Endothelial cell of umbilical vein (primary cell): ENCODE measurements around the gene CCT8. TPM values are rescaled to one million over a fixed set of nuclear protein-coding genes. Genes with fewer than 3 reads are reported as not detected.

Experiments used
- BruUV-seq: library from RNA; stranded (reverse); fragments of 400-500 nt; replicated peaks from 2 replicates; lab custom pipeline; 2021; lab: Mats Ljungman, UMichigan
- CTCF ChIA-PET: fragments of 300-600, 350-600 bp; sonication (Branson Sonifier 250); formaldehyde crosslinking; loops from one replicate; lab custom pipeline; 2021; ENCODE audit warnings: antibody characterized with exemption, inconsistent platforms; lab: Charles Lee
- POLR2A ChIA-PET: fragments of 300-600, 350-600 bp; sonication (Branson Sonifier 250); formaldehyde crosslinking; loops from one replicate; lab custom pipeline; 2021; ENCODE audit warnings: antibody characterized with exemption, inconsistent platforms; lab: Charles Lee
- DNase-seq: peaks from one replicate; pipeline ENCODE4 v3.0.0-alpha.2; 2011; ENCODE audit warnings: low read depth, low spot score
- FAIRE-seq: peaks from 2 replicates; lab custom pipeline; 2011; peaks lifted over from hg19 to GRCh38; lab: Jason Lieb, UNC
- H2AFZ ChIP-seq: 2 replicates; pipeline ENCODE4 v1.6.0; 2012; ENCODE audit warnings: low read depth, low read length, control low read depth, inconsistent platforms
- H3K27ac ChIP-seq: 2 replicates; pipeline ENCODE4 v1.5.1; 2011; ENCODE audit warnings: low read depth, mild to moderate bottlenecking, control low read depth, low read length, moderate library complexity; ENCODE audit not compliant: insufficient read depth
- H3K27me3 ChIP-seq, 2 experiments: 2 replicates each; pipeline versions ENCODE4 v1.6.0 to v1.6.1; 2011; ENCODE audit warnings: low read length in 2 of 2, mixed read lengths in 1 of 2; ENCODE audit not compliant: control insufficient read depth in 2 of 2, insufficient read depth in 2 of 2
- H3K36me3 ChIP-seq, 2 experiments: 2 replicates in 1 of 2; 3 replicates in 1 of 2; pipeline ENCODE4 v1.5.1; 2011; ENCODE audit warnings: low read length in 2 of 2, mild to moderate bottlenecking in 1 of 2, moderate library complexity in 1 of 2; ENCODE audit not compliant: control insufficient read depth in 2 of 2, insufficient read depth in 2 of 2; ENCODE audit errors: extremely low read depth in 1 of 2
- H3K4me1 ChIP-seq: 3 replicates; pipeline ENCODE4 v1.5.1; 2011; ENCODE audit warnings: mild to moderate bottlenecking, low read length; ENCODE audit not compliant: control insufficient read depth, insufficient read depth; ENCODE audit errors: extremely low read depth
- H3K4me2 ChIP-seq: 2 replicates; pipeline ENCODE4 v1.6.1; 2011; ENCODE audit warnings: low read length, control low read depth, mixed read lengths; ENCODE audit not compliant: insufficient read depth
- H3K4me3 ChIP-seq, 3 experiments: fragments of 200-600 bp in 1 of 3; sonication (generic), shearing (Covaris generic) in 1 of 3; replicated peaks in 1 of 3; 2 replicates each; pipeline ENCODE4 v1.5.1; 2011 to 2016; ENCODE audit warnings: control low read depth in 3 of 3, low read length in 3 of 3, mild to moderate bottlenecking in 2 of 3, inconsistent platforms in 1 of 3, low read depth in 1 of 3, moderate library complexity in 1 of 3; ENCODE audit not compliant: insufficient read depth in 1 of 3
- H3K79me2 ChIP-seq: 2 replicates; pipeline ENCODE4 v1.6.0; 2012; ENCODE audit warnings: low read length, inconsistent platforms; ENCODE audit not compliant: control insufficient read depth, insufficient read depth
- H3K9ac ChIP-seq: replicated peaks from 2 replicates; pipeline ENCODE3; 2011; ENCODE audit warnings: low read length, control low read depth; ENCODE audit not compliant: insufficient read depth; ENCODE audit errors: extremely low read depth
- H3K9me1 ChIP-seq: replicated peaks from 3 replicates; pipeline ENCODE4 v1.6.0; 2011; ENCODE audit warnings: mild to moderate bottlenecking, low read length; ENCODE audit not compliant: control insufficient read depth, insufficient read depth; ENCODE audit errors: extremely low read depth
- H3K9me3 ChIP-seq: replicated peaks from 2 replicates; pipeline ENCODE4 v1.5.1; 2012; ENCODE audit warnings: low read length, inconsistent platforms; ENCODE audit not compliant: control insufficient read depth, insufficient read depth
- H4K20me1 ChIP-seq: replicated peaks from 2 replicates; pipeline ENCODE3; 2011; ENCODE audit warnings: mild to moderate bottlenecking, low read length; ENCODE audit not compliant: control insufficient read depth, insufficient read depth; ENCODE audit errors: extremely low read depth
- EZH2 ChIP-seq: IDR thresholded peaks from 2 replicates; pipeline ENCODE4 v1.6.1; 2012; ENCODE audit warnings: borderline replicate concordance, low read depth, mild to moderate bottlenecking, moderate library complexity, low read length, inconsistent platforms; ENCODE audit not compliant: severe bottlenecking
- FOS ChIP-seq: IDR thresholded peaks from 2 replicates; pipeline ENCODE4 v1.6.1; 2011; ENCODE audit warnings: mild to moderate bottlenecking, low read length, moderate library complexity, borderline replicate concordance; ENCODE audit not compliant: insufficient read depth
- GATA2 ChIP-seq: IDR thresholded peaks from 2 replicates; pipeline ENCODE4 v1.7.0; 2011; ENCODE audit warnings: low read depth, mild to moderate bottlenecking, moderate library complexity, mixed read lengths, low read length; ENCODE audit not compliant: insufficient read length, insufficient read depth
- JUN ChIP-seq: IDR thresholded peaks from 2 replicates; pipeline ENCODE4 v1.6.1; 2011; ENCODE audit warnings: borderline replicate concordance, low read depth; ENCODE audit not compliant: insufficient read length, insufficient read depth
- MYC ChIP-seq: IDR thresholded peaks from one replicate; pipeline ENCODE4 v1.6.1; 2011; ENCODE audit warnings: mild to moderate bottlenecking, low read depth, low read length
- POLR2A ChIP-seq: IDR thresholded peaks from 2 replicates; pipeline ENCODE4 v1.6.1; 2012; ENCODE audit warnings: low read depth, mild to moderate bottlenecking, control low read depth, low read length
- POLR2AphosphoS5 ChIP-seq: IDR thresholded peaks from 2 replicates; pipeline ENCODE4 v1.6.1; 2012; ENCODE audit warnings: low read depth, mild to moderate bottlenecking, control low read depth, low read length, moderate library complexity; ENCODE audit not compliant: insufficient read depth
- dilution Hi-C: fragments of 300-500 bp; cut with MboI; formaldehyde crosslinking; loops from one replicate; pipeline ENCODE4 v1.15.0; 2019; ENCODE audit warnings: low sequenced_read_pairs; ENCODE audit not compliant: extremely low pct_ligation_motif_present
- intact Hi-C: fragments of 100-400 bp; cut with micrococcal nuclease; formaldehyde crosslinking; loops from one replicate; pipeline ENCODE4 v1.10.0; 2022
- polyA plus RNA-seq, 4 experiments: library from polyadenylated mRNA; depleted of rRNA in 3 of 4; stranded (reverse) in 3 of 4; unstranded in 1 of 4; fragments of >200 nt; gene quantifications; 2 replicates each; pipeline versions ENCODE4 v1.2.1 to v1.2.3, GENCODE V29; 2011 to 2012; ENCODE audit warnings: missing spikeins in 1 of 4
- total RNA-seq: library from RNA; stranded (reverse); gene quantifications from 2 replicates; pipeline ENCODE4 v1.2.3, GENCODE V29; 2021
- TF ChIP-seq, protein P1 (sequence below), 2 donors: IDR thresholded peaks; 1 replicate in 1 of 2; 2 replicates in 1 of 2; pipeline ENCODE4 v1.5.1; 2011; ENCODE audit warnings: low read length in 2 of 2, mild to moderate bottlenecking in 2 of 2, moderate library complexity in 2 of 2, control low read depth in 1 of 2, inconsistent platforms in 1 of 2, low read depth in 1 of 2; ENCODE audit not compliant: insufficient read depth in 1 of 2; ENCODE audit errors: extremely low read depth in 1 of 2
- TF ChIP-seq, protein P2 (sequence below): IDR thresholded peaks from 2 replicates; pipeline ENCODE4 v1.6.1; 2011; ENCODE audit not compliant: insufficient read depth, insufficient read length

The CCT8 gene
- total and polyA plus RNA-seq, 2 donors (not counting 3 experiments of a cell fraction or from before 2014, with no cell fraction given), result 102 to 212 TPM

- no peaks in the 10 kb centered on the region for H3K9me3 ChIP-seq
- no TSS peak for BruUV-seq
- no peak overlapping the region for H3K4me3 ChIP-seq
- no peak for FAIRE-seq
- H3K36me3 ChIP-seq, result peaks cover 14 to 57% of the 10 kb centered on the region in 2 experiments
- CTCF ChIA-PET, result no interaction called here
- H2AFZ ChIP-seq, result no peak overlapping the region
- H4K20me1 ChIP-seq, result peaks cover 2% of the 10 kb centered on the region
- no peak overlapping the region for H3K4me2 ChIP-seq
- dilution Hi-C loops (no loop called here), intact Hi-C loops (no loop called here)
- H3K9ac ChIP-seq, result no peak overlapping the region
- no peaks in the 10 kb centered on the region for H3K27me3 ChIP-seq
- H3K4me1 ChIP-seq, result no peaks in the 10 kb centered on the region
- no peak overlapping the region for H3K27ac ChIP-seq
- no peak for TF ChIP-seq FOS
- TF ChIP-seq, protein P1, sequence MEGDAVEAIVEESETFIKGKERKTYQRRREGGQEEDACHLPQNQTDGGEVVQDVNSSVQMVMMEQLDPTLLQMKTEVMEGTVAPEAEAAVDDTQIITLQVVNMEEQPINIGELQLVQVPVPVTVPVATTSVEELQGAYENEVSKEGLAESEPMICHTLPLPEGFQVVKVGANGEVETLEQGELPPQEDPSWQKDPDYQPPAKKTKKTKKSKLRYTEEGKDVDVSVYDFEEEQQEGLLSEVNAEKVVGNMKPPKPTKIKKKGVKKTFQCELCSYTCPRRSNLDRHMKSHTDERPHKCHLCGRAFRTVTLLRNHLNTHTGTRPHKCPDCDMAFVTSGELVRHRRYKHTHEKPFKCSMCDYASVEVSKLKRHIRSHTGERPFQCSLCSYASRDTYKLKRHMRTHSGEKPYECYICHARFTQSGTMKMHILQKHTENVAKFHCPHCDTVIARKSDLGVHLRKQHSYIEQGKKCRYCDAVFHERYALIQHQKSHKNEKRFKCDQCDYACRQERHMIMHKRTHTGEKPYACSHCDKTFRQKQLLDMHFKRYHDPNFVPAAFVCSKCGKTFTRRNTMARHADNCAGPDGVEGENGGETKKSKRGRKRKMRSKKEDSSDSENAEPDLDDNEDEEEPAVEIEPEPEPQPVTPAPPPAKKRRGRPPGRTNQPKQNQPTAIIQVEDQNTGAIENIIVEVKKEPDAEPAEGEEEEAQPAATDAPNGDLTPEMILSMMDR (IDR thresholded peaks at IDR 0.05; ENCODE audit: extremely low read depth in 1 of 2, insufficient read depth in 1 of 2, low read depth in 1 of 2, low read length in 2 of 2), result no peak
- no peak for TF ChIP-seq EZH2
- no peak for TF ChIP-seq MYC
- no peak for TF ChIP-seq POLR2A
- no peak for TF ChIP-seq POLR2AphosphoS5
- no peak for TF ChIP-seq GATA2
- TF ChIP-seq JUN, result no peak
- TF ChIP-seq, protein P2, sequence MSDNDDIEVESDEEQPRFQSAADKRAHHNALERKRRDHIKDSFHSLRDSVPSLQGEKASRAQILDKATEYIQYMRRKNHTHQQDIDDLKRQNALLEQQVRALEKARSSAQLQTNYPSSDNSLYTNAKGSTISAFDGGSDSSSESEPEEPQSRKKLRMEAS, result no peak
- DNase-seq, result no peak
- POLR2A ChIA-PET, result interaction anchor here (0.7 kb wide), 1 partner anchor 21 kb away, joined by 7 read pairs; no protein-coding TSS in a partner anchor
- H3K9me1 ChIP-seq, result no peaks in the 10 kb centered on the region
- H3K79me2 ChIP-seq, result peaks cover 17% of the 10 kb centered on the region
Measured at GRCh38 chr21:29064850-29065481, 8.5 kb downstream of the CCT8 start.
